Measurements from ENCODE around the gene NUP62.

NUP62 gene

GRCh38 chr19:49907745-49908446 is 21.4 kb downstream of the NUP62 start:
- in situ Hi-C loops (cut with MboI; ENCODE audit: low sequenced_read_pairs), result no loop called here

GRCh38 chr19:49906879-49907564 is 22.3 kb downstream of the NUP62 start:
- in situ Hi-C loops (cut with MboI; ENCODE audit: low sequenced_read_pairs), result no loop called here

- in situ Hi-C loops (cut with MboI; ENCODE audit: low sequenced_read_pairs), result no loop called here
Measured at GRCh38 chr19:49904136-49904535, 25.2 kb downstream of the NUP62 start.

- in situ Hi-C loops (cut with MboI; ENCODE audit: low sequenced_read_pairs), result no loop called here
Measured at GRCh38 chr19:49896863-49897621, 32.3 kb downstream of the NUP62 start, which contains the start of gene IL4I1. Gene IL4I1, minus strand, starts transcription at chr19:49896887. Its CDS starts 727 bp downstream, at chr19:49896160.

- in situ Hi-C loops (cut with MboI; ENCODE audit: low sequenced_read_pairs), result no loop called here
Measured at GRCh38 chr19:49895566-49896297, 33.6 kb downstream of the NUP62 start.

- in situ Hi-C loops (cut with MboI; ENCODE audit: low sequenced_read_pairs), result no loop called here
Measured at GRCh38 chr19:49894879-49895565, 34.3 kb downstream of the NUP62 start.

- in situ Hi-C loops (cut with MboI; ENCODE audit: low sequenced_read_pairs), result no loop called here
Measured at GRCh38 chr19:49894011-49894664, 35.2 kb downstream of the NUP62 start.

- in situ Hi-C loops (cut with MboI; ENCODE audit: low sequenced_read_pairs), result no loop called here
Measured at GRCh38 chr19:49892716-49893115, 36.6 kb downstream of the NUP62 start.

- in situ Hi-C loops (cut with MboI; ENCODE audit: low sequenced_read_pairs), result no loop called here
Measured at GRCh38 chr19:49891393-49891792, 37.9 kb downstream of the NUP62 start.

GRCh38 chr19:49890349-49891311 is 38.7 kb downstream of the NUP62 start:
- in situ Hi-C loops (cut with MboI; ENCODE audit: low sequenced_read_pairs), result no loop called here

- in situ Hi-C loops (cut with MboI; ENCODE audit: low sequenced_read_pairs), result no loop called here
Measured at GRCh38 chr19:49889687-49890348, 39.5 kb downstream of the NUP62 start.

GRCh38 chr19:49889038-49889686 is 40.1 kb downstream of the NUP62 start:
- in situ Hi-C loops (cut with MboI; ENCODE audit: low sequenced_read_pairs), result no loop called here

- in situ Hi-C loops (cut with MboI; ENCODE audit: low sequenced_read_pairs), result no loop called here
Measured at GRCh38 chr19:49888510-49888824, 40.8 kb downstream of the NUP62 start.

- in situ Hi-C loops (cut with MboI; ENCODE audit: low sequenced_read_pairs), result no loop called here
Measured at GRCh38 chr19:49887665-49888509, 41.4 kb downstream of the NUP62 start.

- in situ Hi-C loops (cut with MboI; ENCODE audit: low sequenced_read_pairs), result no loop called here
Measured at GRCh38 chr19:49887037-49887664, 42.2 kb downstream of the NUP62 start.

- in situ Hi-C loops (cut with MboI; ENCODE audit: low sequenced_read_pairs), result no loop called here
Measured at GRCh38 chr19:49884760-49885159, 44.5 kb downstream of the NUP62 start.

- in situ Hi-C loops (cut with MboI; ENCODE audit: low sequenced_read_pairs), result no loop called here
Measured at GRCh38 chr19:49884109-49884508, 45.2 kb downstream of the NUP62 start.
